Lower leg skin (tissue), 4 donors: ENCODE data around the gene ARHGAP33. TPM values are rescaled to one million over a fixed set of nuclear protein-coding genes. Genes with fewer than 3 reads are reported as not detected.

Experiments
- DNase-seq, 2 donors: peaks; one replicate each; pipeline ENCODE4 v3.0.0-alpha.2; 2019; ENCODE audit warnings: low spot score in 2 of 2
- H3K4me3 ChIP-seq: fragments of 200-600 bp; sonication (generic); 2 replicates; pipeline ENCODE4 v1.5.1; 2017; ENCODE audit warnings: mild to moderate bottlenecking, low read depth; ENCODE audit not compliant: poor library complexity, severe bottlenecking
- CTCF ChIP-seq, 3 donors: fragments of 450-650 bp; IDR thresholded peaks; one replicate each; pipeline ENCODE4 v1.5.1; 2016; ENCODE audit warnings: antibody characterized with exemption in 3 of 3, mild to moderate bottlenecking in 3 of 3, moderate library complexity in 2 of 3
- POLR2A ChIP-seq, 2 donors: fragments of 450-650 bp; IDR thresholded peaks; one replicate each; pipeline ENCODE4 v1.6.1; 2016 to 2017; ENCODE audit warnings: antibody characterized with exemption in 2 of 2, mild to moderate bottlenecking in 1 of 2, moderate library complexity in 1 of 2
- WGBS, 2 donors: methylation state at CpG; one replicate each; pipeline ENCODE4 v1.1.5; 2018; 5-methylcytosine and 5-hydroxymethylcytosine counted together
- intact Hi-C: fragments of 100-400 bp; cut with DNase I; formaldehyde crosslinking; loops from one replicate; pipeline ENCODE4 v1.15.0; 2023; ENCODE audit warnings: low total_unique reads
- total RNA-seq, 4 donors: library from RNA; depleted of rRNA; stranded (reverse); fragments of >200 nt; gene quantifications; one replicate each; pipeline ENCODE4 v1.1.0, GENCODE V29; 2016

Gene ARHGAP33
- total RNA-seq, 4 donors from 2014 or later, result 3.6 to 25.7 (median 13.8) TPM

GRCh38 chr19:35739275-35740107 is 35.9 kb upstream of the ARHGAP33 start:
- TF ChIP-seq CTCF (IDR thresholded peaks at IDR 0.05) (no peak), POLR2A (IDR thresholded peaks at IDR 0.05) (no peak)
- no peak for DNase-seq
- 70 to 74% methylated on average over 25 to 29 of the region's 29 CpGs for WGBS, 2 donors
- intact Hi-C loops, result no loop called here
- H3K4me3 ChIP-seq, result no peak overlapping the region

- 4 to 9% methylated on average over 10 to 14 of the region's 16 CpGs for WGBS, 2 donors
- DNase-seq, result no peak
- no peak for TF ChIP-seq POLR2A (IDR thresholded peaks at IDR 0.05)
- TF ChIP-seq CTCF (IDR thresholded peaks at IDR 0.05), result no peak
- H3K4me3 ChIP-seq, result peak overlapping the region; percentile 28
- intact Hi-C loops, result no loop called here
Measured at GRCh38 chr19:35740108-35740422, 35.3 kb upstream of the ARHGAP33 start.

- TF ChIP-seq CTCF (IDR thresholded peaks at IDR 0.05) (peak in 1 of 3 donors; percentile 30), POLR2A (IDR thresholded peaks at IDR 0.05) (no peak)
Measured at GRCh38 chr19:35740423-35741202, 34.8 kb upstream of the ARHGAP33 start.

GRCh38 chr19:35741203-35741515 is 34.2 kb upstream of the ARHGAP33 start:
- intact Hi-C loops, result no loop called here

More at GRCh38 chr19:35740423-35741202, 34.8 kb upstream of the ARHGAP33 start:
- intact Hi-C loops, result no loop called here
- H3K4me3 ChIP-seq, result peak overlapping the region; percentile 35
- peak; percentile 97 to 100 for DNase-seq
- 0 to 1% methylated on average over 43 to 58 of the region's 63 CpGs for WGBS, 2 donors

GRCh38 chr19:35742121-35742724 is 33.1 kb upstream of the ARHGAP33 start, which contains the start of gene IGFLR1:
TSS of gene IGFLR1 (minus strand) at chr19:35742452. CDS start at chr19:35741180, 1,272 bp downstream.
- TF ChIP-seq CTCF (IDR thresholded peaks at IDR 0.05), result no peak
- no peak for TF ChIP-seq POLR2A (IDR thresholded peaks at IDR 0.05)
- 73 to 78% methylated on average over 9 of the region's 9 CpGs for WGBS, 2 donors
- no peak within 1 kb of the TSS for H3K4me3 ChIP-seq
- intact Hi-C loops, result no loop called here
- peak in 1 of 2 donors; percentile 47 for DNase-seq

More at GRCh38 chr19:35741203-35741515, 34.2 kb upstream of the ARHGAP33 start:
- TF ChIP-seq POLR2A (IDR thresholded peaks at IDR 0.05), result no peak
- no peak for TF ChIP-seq CTCF (IDR thresholded peaks at IDR 0.05)
- H3K4me3 ChIP-seq, result no peak overlapping the region
- no peak for DNase-seq
- 1 to 14% methylated on average over 11 to 12 of the region's 12 CpGs for WGBS, 2 donors
